ENCODE measurements around the gene INPP5D.
"Not testable (repeated sequence)": the region's sequence is repeated elsewhere in the genome, so short reads cannot be mapped to it uniquely, and the experiment has no call there.

INPP5D gene

GRCh38 chr2:233185963-233186362 lies 125.8 kb downstream of the INPP5D start:
- Histone ChIP-seq H3K9me3 (ENCODE audit: severe bottlenecking) (no peaks in the 10 kb centered on the region), H3K4me3 (ENCODE audit: low read depth, low read length) (no peak overlapping the region), H3K27me3 (ENCODE audit: insufficient read depth, low read depth, severe bottlenecking) (no peaks in the 10 kb centered on the region), H3K27ac (no peak overlapping the region), H3K36me3 (peaks cover 3% of the 10 kb centered on the region; the same call in 1 of the 2 replicates)
- DNase-seq, result no peak
- TF ChIP-seq, protein P1, sequence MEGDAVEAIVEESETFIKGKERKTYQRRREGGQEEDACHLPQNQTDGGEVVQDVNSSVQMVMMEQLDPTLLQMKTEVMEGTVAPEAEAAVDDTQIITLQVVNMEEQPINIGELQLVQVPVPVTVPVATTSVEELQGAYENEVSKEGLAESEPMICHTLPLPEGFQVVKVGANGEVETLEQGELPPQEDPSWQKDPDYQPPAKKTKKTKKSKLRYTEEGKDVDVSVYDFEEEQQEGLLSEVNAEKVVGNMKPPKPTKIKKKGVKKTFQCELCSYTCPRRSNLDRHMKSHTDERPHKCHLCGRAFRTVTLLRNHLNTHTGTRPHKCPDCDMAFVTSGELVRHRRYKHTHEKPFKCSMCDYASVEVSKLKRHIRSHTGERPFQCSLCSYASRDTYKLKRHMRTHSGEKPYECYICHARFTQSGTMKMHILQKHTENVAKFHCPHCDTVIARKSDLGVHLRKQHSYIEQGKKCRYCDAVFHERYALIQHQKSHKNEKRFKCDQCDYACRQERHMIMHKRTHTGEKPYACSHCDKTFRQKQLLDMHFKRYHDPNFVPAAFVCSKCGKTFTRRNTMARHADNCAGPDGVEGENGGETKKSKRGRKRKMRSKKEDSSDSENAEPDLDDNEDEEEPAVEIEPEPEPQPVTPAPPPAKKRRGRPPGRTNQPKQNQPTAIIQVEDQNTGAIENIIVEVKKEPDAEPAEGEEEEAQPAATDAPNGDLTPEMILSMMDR (IDR thresholded peaks at IDR 0.05; ENCODE audit: low read depth, low read length), result no peak

- Histone ChIP-seq H3K36me3 (peaks cover 3% of the 10 kb centered on the region; the same call in 1 of the 2 replicates), H3K27me3 (ENCODE audit: insufficient read depth, low read depth, severe bottlenecking) (no peaks in the 10 kb centered on the region), H3K9me3 (ENCODE audit: severe bottlenecking) (no peaks in the 10 kb centered on the region), H3K27ac (no peak overlapping the region), H3K4me3 (ENCODE audit: low read depth, low read length) (no peak overlapping the region)
- DNase-seq, result no peak
- TF ChIP-seq, protein P1 (IDR thresholded peaks at IDR 0.05; ENCODE audit: low read depth, low read length), result no peak
Measured at GRCh38 chr2:233186851-233187250, 126.7 kb downstream of the INPP5D start.

GRCh38 chr2:233189025-233189424 lies 128.9 kb downstream of the INPP5D start:
- Histone ChIP-seq H3K9me3 (ENCODE audit: severe bottlenecking) (no peaks in the 10 kb centered on the region), H3K36me3 (peaks cover 3% of the 10 kb centered on the region; the same call in 1 of the 2 replicates)

DNA sequence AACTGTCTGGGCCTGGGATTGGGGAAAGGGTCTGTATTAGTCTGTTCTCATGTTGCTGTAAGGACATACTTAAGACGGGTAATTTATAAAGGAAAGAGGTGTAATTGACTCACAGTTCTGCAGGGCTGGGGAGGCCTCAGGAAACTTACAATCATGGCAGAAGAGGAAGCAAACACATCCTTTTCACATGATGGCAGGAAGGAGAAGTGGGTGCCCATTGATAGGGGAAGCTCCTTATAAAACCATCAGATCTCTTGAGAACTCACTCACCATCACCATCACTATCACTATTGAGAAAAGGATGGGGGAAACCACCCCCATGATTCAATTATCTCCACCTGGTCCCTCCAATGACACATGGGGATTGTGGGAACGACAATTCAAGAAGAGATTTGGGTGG lies 130.9 kb downstream of the INPP5D start:
- H3K27me3 ChIP-seq (ENCODE audit: insufficient read depth, low read depth, severe bottlenecking); H3K27ac ChIP-seq; H3K36me3 ChIP-seq; H3K9me3 ChIP-seq (ENCODE audit: severe bottlenecking); H3K4me3 ChIP-seq (ENCODE audit: low read depth, low read length); DNase-seq: not testable (repeated sequence)

More at GRCh38 chr2:233189025-233189424, 128.9 kb downstream of the INPP5D start:
- H3K27ac ChIP-seq, result no peak overlapping the region
- no peak overlapping the region for H3K4me3 ChIP-seq (ENCODE audit: low read depth, low read length)
- no peaks in the 10 kb centered on the region for H3K27me3 ChIP-seq (ENCODE audit: insufficient read depth, low read depth, severe bottlenecking)
- TF ChIP-seq, protein P1 (IDR thresholded peaks at IDR 0.05; ENCODE audit: low read depth, low read length), result no peak
- no peak for DNase-seq

DNA sequence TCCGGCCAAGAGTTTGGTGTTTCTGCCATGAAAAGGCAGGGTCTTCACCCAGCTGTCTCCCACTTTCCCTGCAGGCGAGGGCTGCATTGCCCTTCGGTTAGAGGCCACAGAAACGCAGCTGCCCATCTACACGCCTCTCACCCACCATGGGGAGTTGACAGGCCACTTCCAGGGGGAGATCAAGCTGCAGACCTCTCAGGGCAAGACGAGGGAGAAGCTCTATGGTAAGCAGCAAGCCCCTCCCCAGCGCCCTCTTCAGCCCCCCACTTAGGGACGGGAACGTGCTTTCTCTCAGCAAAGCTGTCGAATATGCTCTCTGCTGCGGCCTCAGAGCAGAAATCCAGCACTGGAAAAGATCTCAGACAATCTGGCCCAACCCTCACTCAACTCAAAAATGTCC lies 133.6 kb downstream of the INPP5D start:
- H3K36me3 ChIP-seq, result no peaks in the 10 kb centered on the region
- TF ChIP-seq, protein P1 (IDR thresholded peaks at IDR 0.05; ENCODE audit: low read depth, low read length), result no peak
- no peak for DNase-seq
- no peaks in the 10 kb centered on the region for H3K27me3 ChIP-seq (ENCODE audit: insufficient read depth, low read depth, severe bottlenecking)
- no peaks in the 10 kb centered on the region for H3K9me3 ChIP-seq (ENCODE audit: severe bottlenecking)
- no peak overlapping the region for H3K4me3 ChIP-seq (ENCODE audit: low read depth, low read length)
- H3K27ac ChIP-seq, result no peak overlapping the region

- no peak for DNase-seq
- TF ChIP-seq, protein P1 (IDR thresholded peaks at IDR 0.05; ENCODE audit: low read depth, low read length), result no peak
- Histone ChIP-seq H3K4me3 (ENCODE audit: low read depth, low read length) (no peak overlapping the region), H3K9me3 (ENCODE audit: severe bottlenecking) (no peaks in the 10 kb centered on the region), H3K36me3 (no peaks in the 10 kb centered on the region), H3K27ac (no peak overlapping the region), H3K27me3 (ENCODE audit: insufficient read depth, low read depth, severe bottlenecking) (no peaks in the 10 kb centered on the region)
Measured at GRCh38 chr2:233195027-233195426, 134.9 kb downstream of the INPP5D start.

Data from WERI-Rb-1 (cell line).